Thyroid gland (tissue), 4 donors: ENCODE data around the gene TTC22.

ENCODE experiments used
- CTCF ChIP-seq, 6 experiments: fragments of 200-600 bp in 3 of 6; fragments of 450-650 bp in 3 of 6; sonication (generic) in 3 of 6; IDR thresholded peaks; one replicate each; pipeline ENCODE4 v1.5.1; 2016 to 2019; ENCODE audit warnings: antibody characterized with exemption in 6 of 6, mild to moderate bottlenecking in 2 of 6, inconsistent platforms in 1 of 6, moderate library complexity in 1 of 6
- POLR2A ChIP-seq, 2 donors: fragments of 450-650 bp; IDR thresholded peaks; one replicate each; pipeline ENCODE4 v1.6.1; 2017; ENCODE audit warnings: antibody characterized with exemption in 2 of 2, mild to moderate bottlenecking in 2 of 2, moderate library complexity in 1 of 2

DNA sequence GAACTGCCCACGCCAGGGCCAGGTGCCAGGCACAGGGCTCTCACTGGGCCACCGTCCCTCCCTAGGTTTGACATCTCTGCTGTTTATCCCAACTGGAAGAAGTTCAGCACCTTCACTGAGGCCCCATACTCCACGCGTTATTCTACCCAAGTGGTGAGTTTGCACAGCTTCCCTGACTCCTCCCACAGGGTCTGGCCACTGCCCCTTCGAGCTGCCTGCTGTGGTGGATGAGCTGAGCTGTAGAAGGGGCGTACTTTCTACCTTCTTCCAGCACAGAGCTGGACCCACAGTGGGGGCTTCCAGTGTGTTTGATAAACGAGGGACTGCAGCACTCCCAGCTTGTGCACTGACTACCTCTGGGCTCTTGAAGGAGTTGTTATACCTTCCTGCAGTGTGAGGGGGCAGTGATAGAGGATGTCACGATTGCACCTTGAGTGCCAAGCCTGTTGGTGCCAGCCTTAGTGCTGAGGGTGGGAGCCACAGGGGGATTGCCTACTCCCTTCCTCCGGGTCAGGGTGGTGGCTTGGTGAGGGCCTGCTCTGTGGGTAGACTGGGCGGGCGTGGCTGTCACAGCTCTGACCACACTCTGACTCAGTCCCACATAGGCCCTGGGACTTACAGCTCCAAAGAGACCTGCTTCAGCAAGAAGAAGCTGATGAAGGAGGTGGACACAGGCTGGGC is 5.9 kb upstream of the TTC22 start:
- TF ChIP-seq CTCF (IDR thresholded peaks at IDR 0.05) (no peak), POLR2A (IDR thresholded peaks at IDR 0.05) (no peak)
